DMS53 (cell line): ENCODE results near the gene KNL1.
A peak's percentile ranks its signal among the peaks of the same experiment; 100 is the strongest.
"Not testable (repeated sequence)": the region's sequence is repeated elsewhere in the genome, so short reads cannot be mapped to it uniquely, and the experiment has no call there.

Source experiments
- DNase-seq: peaks from one replicate; lab custom pipeline; 2025; lab: John Stamatoyannopoulos, UW

Gene KNL1

GRCh38 chr15:40593588-40594428 is at the start of gene KNL1:
TSS of gene KNL1 (plus strand) at chr15:40594249. CDS start at chr15:40602932, 8,683 bp downstream.
- DNase-seq: peak; percentile 92

- peak; percentile 14 for DNase-seq
Observed at GRCh38 chr15:40545457-40545856, 48.6 kb upstream of the KNL1 start.

GRCh38 chr15:40548610-40549009 is 45.4 kb upstream of the KNL1 start:
- DNase-seq: no peak

- DNase-seq: no peak
Observed at GRCh38 chr15:40549894-40550293, 44.2 kb upstream of the KNL1 start.

- no peak for DNase-seq
Observed at GRCh38 chr15:40550341-40551037, 43.6 kb upstream of the KNL1 start.

- DNase-seq: no peak
Observed at GRCh38 chr15:40554161-40554525, 39.9 kb upstream of the KNL1 start.

- no peak for DNase-seq
Observed at GRCh38 chr15:40555876-40556275, 38.2 kb upstream of the KNL1 start.

GRCh38 chr15:40558952-40559742 is 34.9 kb upstream of the KNL1 start:
- no peak for DNase-seq

- DNase-seq: no peak
Observed at GRCh38 chr15:40562691-40563090, 31.4 kb upstream of the KNL1 start.

GRCh38 chr15:40563426-40563825 is 30.6 kb upstream of the KNL1 start:
- no peak for DNase-seq

GRCh38 chr15:40564591-40565332 is 29.3 kb upstream of the KNL1 start, which contains the start of gene CCDC32:
TSS of gene CCDC32 (minus strand) at chr15:40565042. CDS start at chr15:40563015, 2,027 bp downstream.
- DNase-seq: peak; percentile 99

- DNase-seq: peak; percentile 67
Observed at GRCh38 chr15:40565333-40566238, 28.5 kb upstream of the KNL1 start.

- DNase-seq: peak; percentile 58
Observed at GRCh38 chr15:40567111-40567510, 26.9 kb upstream of the KNL1 start.

- DNase-seq: peak; percentile 90
Observed at GRCh38 chr15:40569129-40569953, 24.7 kb upstream of the KNL1 start, which contains the start of gene RPUSD2. TSS of gene RPUSD2 (plus strand) at chr15:40569299. CDS start at chr15:40569338, 39 bp downstream.

- no peak for DNase-seq
Observed at GRCh38 chr15:40575113-40575512, 18.9 kb upstream of the KNL1 start.

GRCh38 chr15:40576914-40577313 is 17.1 kb upstream of the KNL1 start:
- not testable (repeated sequence) for DNase-seq

- no peak for DNase-seq
Observed at GRCh38 chr15:40578892-40579291, 15.2 kb upstream of the KNL1 start.

- peak; percentile 7 for DNase-seq
Observed at GRCh38 chr15:40581796-40582195, 12.3 kb upstream of the KNL1 start.

GRCh38 chr15:40582726-40583246 is 11.3 kb upstream of the KNL1 start:
- DNase-seq: peak; percentile 71
